GM19025 (cell line): Measurements from ENCODE around the gene SRGAP2C.
"Not testable (repeated sequence)": the region's sequence is repeated elsewhere in the genome, so short reads cannot be mapped to it uniquely, and the experiment has no call there.

Experiments used
- ATAC-seq: cut with Tn5 transposase; IDR thresholded peaks from one replicate; pipeline ENCODE4 v1.9.1; 2021; ENCODE audit warnings: mild to moderate bottlenecking, low read depth, moderate library complexity; ENCODE audit not compliant: unreplicated experiment

Gene SRGAP2C

DNA sequence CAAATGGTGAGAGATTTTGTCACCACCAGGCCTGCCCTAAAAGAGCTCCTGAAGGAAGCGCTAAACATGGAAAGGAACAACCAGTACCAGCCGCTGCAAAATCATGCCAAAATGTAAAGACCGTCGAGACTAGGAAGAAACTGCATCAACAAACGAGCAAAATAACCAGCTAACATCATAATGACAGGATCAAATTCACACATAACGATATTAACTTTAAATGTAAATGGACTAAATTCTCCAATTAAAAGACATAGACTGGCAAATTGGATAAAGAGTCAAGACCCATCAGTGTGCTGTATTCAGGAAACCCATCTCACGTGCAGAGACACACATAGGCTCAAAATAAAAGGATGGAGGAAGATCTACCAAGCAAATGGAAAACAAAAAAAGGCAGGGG is 218.5 kb downstream of the SRGAP2C start:
- not testable (repeated sequence) for ATAC-seq

- no peak for ATAC-seq
Measured at GRCh38 chr1:121408354-121408753, 223.6 kb downstream of the SRGAP2C start.

- ATAC-seq = no peak
Measured at GRCh38 chr1:121413821-121414220, 229.0 kb downstream of the SRGAP2C start.

GRCh38 chr1:121414905-121415304 is 230.1 kb downstream of the SRGAP2C start:
- no peak for ATAC-seq

- no peak for ATAC-seq
Measured at GRCh38 chr1:121417325-121417923, 232.6 kb downstream of the SRGAP2C start.

DNA sequence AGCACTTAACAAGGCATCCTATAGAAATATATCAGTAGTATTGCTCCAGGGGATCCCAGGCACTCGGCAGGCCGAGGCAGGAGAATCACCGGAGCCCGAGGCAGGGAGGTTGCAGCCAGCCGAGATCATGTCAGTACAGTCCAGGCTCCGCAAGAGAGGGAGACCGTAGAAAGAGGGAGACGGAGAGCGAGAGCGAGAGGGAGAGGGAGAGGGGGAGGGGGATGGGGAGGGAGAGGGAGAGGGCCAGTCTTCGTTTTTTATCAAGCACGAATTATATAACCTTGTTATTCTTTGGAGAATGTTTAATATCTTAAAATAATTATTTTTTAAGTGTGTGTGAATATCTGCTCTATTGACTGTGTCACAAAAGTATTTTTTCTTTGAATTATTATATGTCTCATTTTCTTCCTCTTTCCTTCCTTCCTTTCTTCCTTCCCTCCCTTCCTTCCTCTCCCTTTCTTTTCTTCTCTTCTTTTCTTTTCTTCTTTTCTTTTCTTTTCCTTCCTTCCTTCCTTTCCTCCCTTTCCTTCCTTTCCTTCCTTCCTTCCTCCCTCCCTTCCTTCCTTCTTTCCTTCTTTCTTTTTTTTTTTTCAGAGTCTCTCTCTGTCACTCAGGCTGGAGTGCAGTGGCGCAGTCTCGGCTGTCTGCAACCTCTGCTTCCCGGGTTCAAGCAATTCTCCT is 233.7 kb downstream of the SRGAP2C start:
- no peak for ATAC-seq

- ATAC-seq = not testable (repeated sequence)
Measured at GRCh38 chr1:121419050-121419615, 234.4 kb downstream of the SRGAP2C start.

GRCh38 chr1:121421490-121421889 is 236.7 kb downstream of the SRGAP2C start:
- not testable (repeated sequence) for ATAC-seq

DNA sequence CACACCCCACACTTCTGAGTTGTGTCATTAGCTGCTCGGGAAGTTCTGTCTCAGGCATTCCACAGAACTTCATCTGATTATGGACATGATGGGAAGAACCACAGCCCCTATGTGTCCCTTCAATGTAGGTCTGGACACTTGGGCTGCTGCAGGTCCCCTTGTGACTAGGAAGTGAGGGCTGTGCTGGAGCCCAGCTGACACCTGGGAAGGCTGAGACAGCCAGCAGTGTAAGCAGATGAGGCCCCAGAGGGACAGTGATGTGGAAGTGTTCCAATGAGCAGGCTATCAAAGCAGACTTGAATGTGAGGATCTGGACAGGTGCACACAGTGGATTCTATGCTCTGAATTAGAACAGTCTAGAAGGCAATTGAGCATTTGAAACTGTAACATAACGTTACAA is 239.2 kb downstream of the SRGAP2C start:
- ATAC-seq = not testable (repeated sequence)

DNA sequence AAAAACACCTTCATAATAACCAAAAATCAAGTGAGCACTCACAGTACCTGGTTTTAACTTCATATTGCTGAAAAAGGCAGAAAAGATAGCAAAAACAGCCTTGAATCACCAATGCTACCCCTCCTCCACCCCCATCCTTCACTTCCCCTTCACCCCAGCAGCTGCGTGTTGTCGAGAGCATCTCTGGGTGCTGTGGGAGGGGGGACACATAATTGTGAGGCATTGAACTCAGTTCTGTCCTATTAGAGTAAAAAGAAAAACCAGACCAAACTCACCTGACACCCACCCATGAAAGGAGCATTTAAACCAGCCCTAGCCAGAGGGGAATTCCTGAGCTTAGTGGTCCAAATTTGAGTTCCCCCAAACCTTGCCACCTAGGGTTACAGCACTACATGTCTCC is 248.7 kb downstream of the SRGAP2C start:
- ATAC-seq = not testable (repeated sequence)

GRCh38 chr1:121438862-121439261 is 254.1 kb downstream of the SRGAP2C start:
- ATAC-seq = not testable (repeated sequence)

DNA sequence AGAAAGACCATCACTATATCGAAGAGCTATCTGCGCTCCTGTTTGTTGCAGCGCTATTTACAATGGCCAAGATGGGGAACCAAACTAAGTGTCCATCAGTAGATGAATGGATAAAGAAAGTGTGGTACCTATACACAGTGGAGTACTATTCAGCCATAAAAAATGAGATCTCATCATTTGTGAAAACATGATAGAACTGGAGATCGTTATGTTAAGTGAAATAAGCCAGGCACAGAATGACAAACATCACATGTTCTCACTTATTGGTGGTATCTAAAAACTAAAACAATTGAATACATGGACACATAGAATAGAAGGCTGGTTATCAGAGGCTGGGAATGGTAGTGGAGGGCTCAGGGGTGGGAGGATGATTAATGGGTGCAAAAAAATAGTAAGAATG is 256.2 kb downstream of the SRGAP2C start:
- ATAC-seq = no peak
